ENCODE measurements around the gene KCNAB1. TPM values are rescaled to one million over a fixed set of nuclear protein-coding genes. Genes with fewer than 3 reads are reported as not detected.

KCNAB1 gene
- total RNA-seq, 2 donors from 2014 or later = 0.07 to 0.74 TPM

DNA sequence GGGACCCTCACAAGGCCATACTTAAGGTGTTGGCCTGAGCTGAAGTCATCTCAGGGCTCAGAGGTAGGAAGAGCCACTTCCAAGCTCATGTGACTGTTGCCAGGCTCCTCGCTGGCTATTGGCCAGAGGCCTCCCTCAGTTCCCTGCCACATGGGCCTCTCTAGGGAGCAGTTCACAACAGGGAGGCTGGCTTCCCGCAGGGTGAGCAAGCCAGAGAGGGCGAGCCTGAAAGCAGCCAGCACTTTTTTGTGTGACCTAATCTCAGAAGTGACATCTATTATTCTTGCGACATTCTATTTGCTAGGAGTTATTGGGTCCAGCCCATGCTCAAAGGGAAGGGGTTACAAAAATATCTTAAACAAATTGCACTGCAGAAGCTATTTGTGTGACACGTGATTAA is 233.2 kb downstream of the KCNAB1 start:
- intact Hi-C loops (cut with DNase I) = no loop called here

DNA sequence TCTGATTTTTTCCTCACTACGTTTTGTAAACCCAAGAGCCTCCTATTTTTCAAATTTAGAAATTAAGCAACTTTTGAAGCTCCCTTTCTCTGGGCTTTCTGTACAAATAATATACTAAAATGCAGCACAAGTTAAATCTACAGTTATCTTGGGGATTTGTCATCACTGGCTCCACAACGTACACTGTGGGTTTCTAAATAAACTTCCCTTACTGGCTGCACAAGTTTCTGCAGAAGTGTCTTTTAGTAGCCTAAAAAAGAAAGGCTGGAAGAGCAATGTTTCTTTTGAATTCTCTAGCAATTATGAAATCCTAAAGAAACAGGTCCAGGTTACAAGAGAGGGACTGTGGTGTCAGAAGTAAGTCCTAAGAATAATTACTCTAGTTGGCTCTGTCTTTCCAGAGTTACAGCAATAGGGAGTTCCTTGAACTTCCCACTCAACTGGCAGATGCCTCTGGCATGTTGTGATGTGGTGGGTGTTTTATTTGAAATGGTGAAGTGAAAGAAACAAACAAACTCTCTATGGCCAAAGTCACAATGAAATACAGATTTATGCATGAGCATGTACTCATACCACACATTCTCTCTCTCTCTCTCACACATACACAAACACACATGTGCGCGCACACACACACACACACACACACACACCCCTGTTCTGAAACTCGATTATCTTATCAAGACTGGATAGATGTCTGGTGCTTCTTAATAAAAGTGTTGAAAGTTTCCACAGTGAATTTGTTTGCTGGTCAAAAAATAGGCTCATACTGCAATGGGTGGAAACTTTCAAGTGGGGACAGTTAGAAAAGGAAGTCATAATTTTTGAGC is 236.4 kb downstream of the KCNAB1 start:
- no peaks in the 10 kb centered on the region for H3K9me3 ChIP-seq
- DNase-seq = no peak
- H3K4me1 ChIP-seq = no peaks in the 10 kb centered on the region
- H3K27me3 ChIP-seq = no peaks in the 10 kb centered on the region
- H3K27ac ChIP-seq = no peak overlapping the region
- intact Hi-C loops (cut with DNase I) = no loop called here
- H3K4me3 ChIP-seq = no peak overlapping the region
- no peaks in the 10 kb centered on the region for H3K36me3 ChIP-seq
- TF ChIP-seq, protein P1, sequence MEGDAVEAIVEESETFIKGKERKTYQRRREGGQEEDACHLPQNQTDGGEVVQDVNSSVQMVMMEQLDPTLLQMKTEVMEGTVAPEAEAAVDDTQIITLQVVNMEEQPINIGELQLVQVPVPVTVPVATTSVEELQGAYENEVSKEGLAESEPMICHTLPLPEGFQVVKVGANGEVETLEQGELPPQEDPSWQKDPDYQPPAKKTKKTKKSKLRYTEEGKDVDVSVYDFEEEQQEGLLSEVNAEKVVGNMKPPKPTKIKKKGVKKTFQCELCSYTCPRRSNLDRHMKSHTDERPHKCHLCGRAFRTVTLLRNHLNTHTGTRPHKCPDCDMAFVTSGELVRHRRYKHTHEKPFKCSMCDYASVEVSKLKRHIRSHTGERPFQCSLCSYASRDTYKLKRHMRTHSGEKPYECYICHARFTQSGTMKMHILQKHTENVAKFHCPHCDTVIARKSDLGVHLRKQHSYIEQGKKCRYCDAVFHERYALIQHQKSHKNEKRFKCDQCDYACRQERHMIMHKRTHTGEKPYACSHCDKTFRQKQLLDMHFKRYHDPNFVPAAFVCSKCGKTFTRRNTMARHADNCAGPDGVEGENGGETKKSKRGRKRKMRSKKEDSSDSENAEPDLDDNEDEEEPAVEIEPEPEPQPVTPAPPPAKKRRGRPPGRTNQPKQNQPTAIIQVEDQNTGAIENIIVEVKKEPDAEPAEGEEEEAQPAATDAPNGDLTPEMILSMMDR (IDR thresholded peaks at IDR 0.05) = no peak
- no peak overlapping the region for H3K9ac ChIP-seq (ENCODE audit: low read depth in 2 of 2, low read length in 2 of 2)

More for the DNA sequence above, 233.2 kb downstream of the KCNAB1 start:
- TF ChIP-seq, protein P1 (IDR thresholded peaks at IDR 0.05) = no peak
- no peaks in the 10 kb centered on the region for H3K36me3 ChIP-seq
- no peak overlapping the region for H3K27ac ChIP-seq
- H3K9me3 ChIP-seq = no peaks in the 10 kb centered on the region
- H3K4me3 ChIP-seq = no peak overlapping the region
- no peak for DNase-seq
- H3K4me1 ChIP-seq = no peaks in the 10 kb centered on the region
- H3K9ac ChIP-seq (ENCODE audit: low read depth in 2 of 2, low read length in 2 of 2) = no peak overlapping the region
- H3K27me3 ChIP-seq = no peaks in the 10 kb centered on the region

DNA sequence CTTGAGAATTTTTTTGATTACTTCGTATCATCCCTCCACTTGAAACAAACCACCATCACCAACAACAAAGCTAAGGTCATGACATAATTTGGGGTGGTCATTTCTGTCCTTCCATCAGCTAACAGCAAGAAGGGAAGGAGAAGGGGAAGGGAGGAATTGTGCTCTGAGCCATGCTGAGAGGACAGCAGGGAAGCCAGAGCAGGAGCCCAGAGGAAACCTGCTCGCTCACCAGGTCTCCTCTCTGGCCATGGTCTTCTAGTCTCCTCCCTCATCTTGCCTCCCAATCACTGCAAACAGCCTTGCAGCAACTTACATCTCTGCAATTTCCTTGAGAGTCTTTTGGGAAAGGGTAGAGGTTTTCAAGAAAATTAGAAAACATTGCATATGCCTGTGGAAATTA is 237.9 kb downstream of the KCNAB1 start:
- DNase-seq = no peak
- no peak overlapping the region for H3K27ac ChIP-seq
- H3K36me3 ChIP-seq = no peaks in the 10 kb centered on the region
- TF ChIP-seq, protein P1 (IDR thresholded peaks at IDR 0.05) = no peak
- no peak overlapping the region for H3K4me3 ChIP-seq
- no peaks in the 10 kb centered on the region for H3K4me1 ChIP-seq
- no peak overlapping the region for H3K9ac ChIP-seq (ENCODE audit: low read depth in 2 of 2, low read length in 2 of 2)
- H3K27me3 ChIP-seq = no peaks in the 10 kb centered on the region
- no peaks in the 10 kb centered on the region for H3K9me3 ChIP-seq
- intact Hi-C loops (cut with DNase I) = no loop called here

DNA sequence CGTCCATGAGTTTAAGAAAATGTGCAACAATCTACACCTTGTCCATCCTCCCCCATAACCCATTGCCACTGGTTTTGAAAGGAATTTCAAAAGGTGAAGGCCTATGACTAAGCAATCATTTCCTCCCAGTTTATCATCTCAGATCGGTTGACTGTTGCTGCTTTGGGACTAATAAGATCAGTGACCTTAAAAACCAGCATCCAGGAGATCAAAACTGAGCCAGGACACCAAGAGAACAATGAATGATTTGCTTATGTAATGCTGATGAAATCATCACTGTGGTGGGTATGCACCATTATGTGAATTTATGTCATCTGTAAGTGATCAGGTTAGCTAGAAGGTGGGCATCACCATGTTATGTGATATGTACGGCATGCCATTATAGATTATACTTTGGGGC is 239.0 kb downstream of the KCNAB1 start:
- Histone ChIP-seq H3K4me3 (no peak overlapping the region), H3K9ac (ENCODE audit: low read depth in 2 of 2, low read length in 2 of 2) (no peak overlapping the region), H3K27ac (no peak overlapping the region), H3K27me3 (no peaks in the 10 kb centered on the region), H3K36me3 (no peaks in the 10 kb centered on the region), H3K4me1 (no peaks in the 10 kb centered on the region), H3K9me3 (no peaks in the 10 kb centered on the region)
- TF ChIP-seq, protein P1 (IDR thresholded peaks at IDR 0.05) = no peak
- DNase-seq = no peak
- intact Hi-C loops (cut with DNase I) = no loop called here

DNA sequence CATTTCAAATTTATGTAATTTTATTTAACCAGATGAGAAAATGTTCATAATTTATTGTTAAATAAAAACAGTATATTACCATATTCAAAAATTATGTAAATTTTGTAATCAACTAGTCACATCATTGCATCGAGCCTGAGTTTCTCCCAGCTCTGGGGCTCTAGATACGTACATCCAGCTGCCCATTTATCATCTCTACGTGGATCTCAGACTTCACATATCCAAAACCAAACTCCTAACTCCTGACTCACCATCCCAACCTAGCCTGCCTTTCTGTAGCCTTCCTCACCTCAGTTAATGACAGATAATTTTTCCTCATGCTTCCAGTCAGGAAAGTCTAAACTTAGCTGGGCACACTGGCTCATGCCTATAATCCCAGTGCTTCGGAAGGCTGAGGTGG is 239.7 kb downstream of the KCNAB1 start:
- intact Hi-C loops (cut with DNase I) = no loop called here
- no peak overlapping the region for H3K9ac ChIP-seq (ENCODE audit: low read depth in 2 of 2, low read length in 2 of 2)
- TF ChIP-seq, protein P1 (IDR thresholded peaks at IDR 0.05) = no peak
- no peaks in the 10 kb centered on the region for H3K36me3 ChIP-seq
- no peaks in the 10 kb centered on the region for H3K9me3 ChIP-seq
- H3K27me3 ChIP-seq = no peaks in the 10 kb centered on the region
- H3K4me1 ChIP-seq = no peaks in the 10 kb centered on the region
- no peak overlapping the region for H3K27ac ChIP-seq
- no peak for DNase-seq
- H3K4me3 ChIP-seq = no peak overlapping the region

Measured in colonic mucosa (tissue), 4 donors.